HL-60 (cell line): Measurements from ENCODE around the gene ARHGAP18.

ENCODE experiments used
- DNase-seq, 2 experiments: peaks; one replicate each; pipeline ENCODE4 v3.0.0-alpha.2; 2010 to 2020; ENCODE audit warnings: low read depth in 1 of 2, low spot score in 1 of 2
- H3K27ac ChIP-seq: fragments of 250-450 bp; sonication (Bioruptor Pico); replicated peaks from 2 replicates; pipeline ENCODE4 v1.5.1; 2020; ENCODE audit warnings: mild to moderate bottlenecking, moderate library complexity
- H3K27me3 ChIP-seq: fragments of 250-450 bp; sonication (Bioruptor Pico); 2 replicates; pipeline ENCODE4 v1.5.1; 2021; ENCODE audit warnings: mild to moderate bottlenecking, moderate library complexity; ENCODE audit not compliant: insufficient read depth, poor library complexity, severe bottlenecking
- H3K4me3 ChIP-seq: replicated peaks from 2 replicates; pipeline ENCODE4 v1.5.1; 2011; ENCODE audit warnings: mild to moderate bottlenecking, control low read depth, low read length; ENCODE audit not compliant: insufficient read depth
- CTCF ChIP-seq: IDR thresholded peaks from one replicate; pipeline ENCODE4 v1.5.1; 2011; ENCODE audit warnings: low read length, control low read depth, inconsistent platforms; ENCODE audit not compliant: insufficient read depth
- GABPA ChIP-seq: IDR thresholded peaks from 2 replicates; pipeline ENCODE4 v1.6.1; 2012; ENCODE audit warnings: low read depth
- POLR2AphosphoS5 ChIP-seq: IDR thresholded peaks from 2 replicates; pipeline ENCODE4 v1.6.1; 2012; ENCODE audit warnings: low read depth
- REST ChIP-seq: IDR thresholded peaks from 2 replicates; pipeline ENCODE4 v1.6.1; 2012; ENCODE audit warnings: low read depth; ENCODE audit not compliant: insufficient replicate concordance
- SPI1 ChIP-seq: IDR thresholded peaks from 2 replicates; pipeline ENCODE4 v1.6.1; 2012; ENCODE audit warnings: low read depth, mild to moderate bottlenecking, borderline replicate concordance

Gene ARHGAP18

GRCh38 chr6:129597023-129597713 is 112.8 kb downstream of the ARHGAP18 start:
- DNase-seq, result no peak
- Histone ChIP-seq H3K4me3 (no peak overlapping the region), H3K27ac (no peak overlapping the region), H3K27me3 (no peaks in the 10 kb centered on the region)
- TF ChIP-seq POLR2AphosphoS5 (no peak), REST (no peak), SPI1 (no peak), GABPA (no peak), CTCF (no peak)

- Histone ChIP-seq H3K4me3 (no peak overlapping the region), H3K27ac (no peak overlapping the region), H3K27me3 (no peaks in the 10 kb centered on the region)
- DNase-seq, result no peak
- no peak for TF ChIP-seq GABPA
- no peak for TF ChIP-seq CTCF
- no peak for TF ChIP-seq REST
- TF ChIP-seq POLR2AphosphoS5, result no peak
- no peak for TF ChIP-seq SPI1
Observed at GRCh38 chr6:129596522-129596921, 113.5 kb downstream of the ARHGAP18 start.

- TF ChIP-seq GABPA (no peak), CTCF (no peak), REST (no peak), SPI1 (no peak), POLR2AphosphoS5 (no peak)
- no peak for DNase-seq
- no peaks in the 10 kb centered on the region for H3K27me3 ChIP-seq
- no peak overlapping the region for H3K27ac ChIP-seq
- no peak overlapping the region for H3K4me3 ChIP-seq
Observed at GRCh38 chr6:129593233-129593564, 116.8 kb downstream of the ARHGAP18 start.
